ENCODE measurements around the gene ZNF74.

Gene ZNF74

DNA sequence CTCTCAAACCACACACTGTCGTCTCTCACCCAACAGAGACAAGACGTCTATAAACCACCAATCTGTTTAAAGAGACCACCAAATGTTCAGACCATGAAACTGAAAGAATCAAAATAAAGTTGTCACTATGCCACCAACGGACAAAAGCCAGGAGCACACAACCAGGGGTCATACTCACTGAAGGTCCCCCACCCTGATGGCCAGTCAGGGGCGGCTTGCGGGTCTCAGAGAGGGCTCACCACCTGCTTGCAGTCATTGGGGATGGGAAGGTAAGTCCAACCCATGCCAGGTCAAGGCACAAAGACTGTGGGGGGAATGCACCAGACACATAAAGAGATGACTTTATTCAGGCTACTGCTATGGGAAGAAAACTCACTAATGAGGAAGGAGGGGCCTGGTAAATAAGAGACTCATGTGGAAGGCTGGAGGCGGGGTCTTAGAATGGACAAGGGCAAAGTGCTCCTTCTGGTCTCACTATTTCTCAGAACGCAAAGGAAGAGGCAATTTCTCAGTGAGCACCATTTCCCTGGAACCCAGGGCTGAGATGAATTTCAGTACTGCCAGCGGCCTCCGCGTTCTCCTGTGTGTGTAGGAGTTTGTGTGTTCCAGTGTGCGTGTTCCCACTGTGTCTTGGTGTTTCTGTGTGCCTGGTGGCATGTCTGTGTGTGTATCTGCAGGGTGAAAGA lies 26.3 kb downstream of the ZNF74 start:
- no peak for DNase-seq (ENCODE audit: low spot score)

DNA sequence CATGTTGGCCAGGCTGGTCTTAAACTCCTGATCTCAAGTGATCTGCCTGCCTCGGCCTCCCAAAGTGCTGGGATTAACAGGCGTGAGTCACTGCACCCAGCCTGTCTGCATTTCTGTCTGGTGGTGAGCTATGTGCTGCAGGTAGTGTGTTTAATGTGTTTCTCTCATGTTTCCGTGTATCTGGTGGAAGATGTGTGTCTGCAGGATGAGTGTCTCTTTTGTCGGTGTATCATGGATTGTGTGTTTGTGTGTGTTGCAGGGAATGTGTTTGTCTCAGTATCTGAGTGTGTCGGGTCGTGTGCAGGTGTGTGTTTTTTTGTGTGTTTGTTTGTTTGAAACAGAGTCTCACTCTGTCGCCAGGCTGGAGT lies 27.5 kb downstream of the ZNF74 start:
- no peak for DNase-seq (ENCODE audit: low spot score)

DNA sequence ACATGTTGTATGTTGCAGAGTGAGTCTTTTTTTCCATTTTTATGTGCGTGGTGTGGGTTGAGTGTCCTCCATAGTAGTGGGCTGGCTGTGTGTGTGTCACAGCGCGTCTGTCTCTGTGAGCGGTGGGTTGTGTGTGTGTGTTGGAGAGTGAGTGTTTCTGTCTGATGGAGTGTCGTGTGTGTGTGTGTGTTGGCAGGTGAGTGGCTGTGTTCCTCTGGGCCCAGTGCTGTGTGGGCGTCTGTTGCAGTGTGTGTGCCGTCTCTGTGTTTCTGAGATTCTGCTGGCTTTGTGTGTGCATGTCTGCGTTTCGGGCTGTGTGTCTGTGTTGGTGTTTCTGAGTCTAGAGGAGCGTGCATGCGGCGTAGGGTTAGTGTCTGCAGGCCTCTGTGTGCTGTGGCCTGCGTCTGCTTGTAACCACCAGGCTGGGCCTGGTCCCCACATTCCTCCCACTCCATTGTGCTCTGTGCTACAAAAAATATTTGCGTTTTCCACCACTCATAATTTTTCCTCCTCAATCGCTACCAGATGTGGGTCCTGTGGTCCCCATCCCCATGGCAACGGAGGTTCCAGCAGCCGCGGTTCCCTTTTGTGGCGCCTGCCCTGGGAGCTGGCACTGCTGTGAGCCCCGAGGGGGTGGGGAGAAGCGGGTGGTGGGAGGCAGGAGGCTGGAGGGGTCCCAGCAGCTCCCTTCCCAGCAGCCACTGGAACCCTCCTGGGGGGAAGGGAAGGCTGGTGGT lies 28.5 kb downstream of the ZNF74 start:
- DNase-seq (ENCODE audit: low spot score), result no peak

DNA sequence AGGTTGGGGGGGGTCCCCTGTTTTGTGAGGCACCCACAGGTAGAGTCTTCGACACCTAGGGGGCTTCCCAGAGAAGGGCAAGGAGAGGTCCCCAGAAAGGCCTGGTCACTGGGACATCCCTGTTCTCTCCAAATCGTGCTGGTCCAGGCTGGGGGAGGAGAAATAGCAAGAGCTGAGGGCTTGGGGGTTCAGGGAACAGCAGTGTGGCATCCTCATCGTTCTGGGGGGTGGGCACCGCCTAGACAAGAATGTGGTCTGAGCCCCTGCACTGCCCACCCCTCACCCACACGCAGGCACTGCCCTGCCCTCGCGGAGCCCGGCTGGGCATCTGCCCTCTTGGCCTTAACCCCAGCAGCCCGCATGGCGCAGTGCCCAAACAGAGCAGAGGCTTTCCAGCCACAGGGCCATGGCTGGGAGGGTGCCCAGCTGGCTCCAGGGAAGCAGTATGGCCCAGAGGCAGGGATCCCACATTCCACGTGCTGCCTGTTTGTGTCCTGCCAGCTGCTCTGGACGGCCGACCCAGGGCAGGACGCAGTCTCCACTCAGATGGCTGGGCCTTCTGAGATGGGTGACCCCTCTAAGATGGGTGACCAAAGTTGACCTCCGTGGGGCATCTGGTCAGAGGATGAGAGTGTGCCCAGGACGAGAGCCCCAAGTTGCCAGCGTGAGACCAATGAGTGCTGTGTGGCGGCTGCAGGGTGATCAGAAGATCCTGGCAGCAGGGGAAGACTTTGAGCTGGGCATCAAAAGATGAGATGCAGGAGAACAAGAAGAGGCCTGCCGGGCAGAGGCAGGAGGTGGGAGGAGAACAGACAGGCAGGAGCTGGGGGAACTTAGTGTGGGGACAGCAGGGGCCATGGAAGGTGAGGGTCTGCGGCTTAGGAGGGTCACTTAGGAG lies 29.3 kb downstream of the ZNF74 start:
- DNase-seq (ENCODE audit: low spot score), result no peak

DNA sequence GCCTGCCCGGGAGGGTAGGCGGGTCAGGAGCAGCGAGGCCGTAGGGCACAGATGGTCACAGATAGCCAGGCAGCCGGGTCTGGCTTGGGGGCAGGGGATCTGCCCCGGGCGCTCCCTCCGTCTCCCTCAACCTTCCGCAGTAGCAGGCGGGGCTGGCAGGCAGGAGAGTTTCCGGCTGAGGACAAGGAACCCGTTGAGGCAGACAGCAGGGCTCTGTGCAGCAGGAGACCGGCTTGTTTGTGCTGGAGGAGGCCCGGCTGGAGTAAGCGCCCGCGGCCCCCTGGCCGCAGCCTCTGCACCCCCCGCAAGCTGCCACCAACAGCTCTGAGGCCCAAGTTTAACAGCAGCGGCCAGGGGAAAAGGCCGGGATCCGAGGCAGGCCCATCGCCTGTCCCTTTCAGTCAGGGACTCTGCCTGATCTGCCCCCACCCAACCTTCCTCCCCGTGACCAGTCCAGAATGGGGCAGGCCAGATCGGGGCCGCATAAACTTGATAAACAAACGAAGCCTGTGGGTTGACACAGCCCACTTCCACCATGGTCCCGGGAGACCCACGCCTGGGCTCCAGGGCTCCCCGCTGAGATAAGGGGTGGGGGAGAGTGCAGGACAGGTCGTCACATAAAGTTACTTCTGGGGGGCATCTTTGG lies 30.1 kb downstream of the ZNF74 start:
- DNase-seq (ENCODE audit: low spot score), result no peak

DNA sequence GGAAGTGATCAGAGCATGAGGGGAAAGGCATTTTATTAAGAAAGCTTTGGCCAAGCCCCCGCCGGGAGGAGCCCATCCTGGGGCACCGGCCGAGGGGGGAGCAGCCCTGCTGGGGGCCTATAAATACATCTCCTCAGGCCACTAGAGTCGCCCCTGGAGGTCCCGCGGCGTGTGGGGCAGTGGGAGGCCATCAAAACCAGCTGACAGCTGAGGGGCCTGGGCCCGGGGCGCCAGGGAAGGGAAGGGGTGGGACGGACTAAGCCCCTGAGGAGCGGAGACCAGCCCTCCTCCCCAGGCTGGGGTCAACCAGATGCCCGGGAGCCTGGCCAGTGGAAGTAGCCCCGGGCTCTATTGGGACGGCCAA lies 30.6 kb downstream of the ZNF74 start:
- no peak for DNase-seq (ENCODE audit: low spot score)

DNA sequence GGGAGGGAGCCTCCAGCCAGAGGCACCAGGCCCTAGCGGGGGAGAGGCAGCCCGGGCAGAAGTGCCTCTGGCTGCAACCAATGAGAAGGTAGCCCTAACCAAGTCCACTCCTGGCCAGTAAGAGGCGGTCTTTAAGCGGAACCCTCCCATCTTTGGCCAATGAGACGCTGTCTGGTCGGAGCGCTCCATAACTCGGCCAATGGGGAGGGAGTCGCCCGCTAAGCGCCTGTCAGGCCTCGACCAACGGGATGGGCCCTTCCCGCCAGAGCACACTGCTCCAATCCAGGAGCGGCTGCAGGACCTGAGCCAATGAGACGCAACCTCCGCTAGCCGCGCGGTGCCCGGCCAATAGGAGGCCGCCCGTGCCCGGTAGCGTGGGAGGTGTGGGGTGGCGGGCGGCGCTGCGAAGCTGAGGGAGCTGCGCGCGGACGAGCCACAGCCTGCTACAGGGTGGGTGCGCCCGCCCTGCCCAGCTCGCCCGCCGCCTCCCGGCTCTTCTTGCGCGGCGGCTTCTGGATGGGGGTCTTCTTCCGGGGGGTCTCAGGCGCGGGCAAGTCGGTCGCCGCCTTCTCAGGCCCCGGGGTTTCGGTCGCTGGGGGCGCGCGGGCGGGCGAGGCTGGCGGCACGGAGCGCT lies 31.1 kb downstream of the ZNF74 start:
- no peak for DNase-seq (ENCODE audit: low spot score)

DNA sequence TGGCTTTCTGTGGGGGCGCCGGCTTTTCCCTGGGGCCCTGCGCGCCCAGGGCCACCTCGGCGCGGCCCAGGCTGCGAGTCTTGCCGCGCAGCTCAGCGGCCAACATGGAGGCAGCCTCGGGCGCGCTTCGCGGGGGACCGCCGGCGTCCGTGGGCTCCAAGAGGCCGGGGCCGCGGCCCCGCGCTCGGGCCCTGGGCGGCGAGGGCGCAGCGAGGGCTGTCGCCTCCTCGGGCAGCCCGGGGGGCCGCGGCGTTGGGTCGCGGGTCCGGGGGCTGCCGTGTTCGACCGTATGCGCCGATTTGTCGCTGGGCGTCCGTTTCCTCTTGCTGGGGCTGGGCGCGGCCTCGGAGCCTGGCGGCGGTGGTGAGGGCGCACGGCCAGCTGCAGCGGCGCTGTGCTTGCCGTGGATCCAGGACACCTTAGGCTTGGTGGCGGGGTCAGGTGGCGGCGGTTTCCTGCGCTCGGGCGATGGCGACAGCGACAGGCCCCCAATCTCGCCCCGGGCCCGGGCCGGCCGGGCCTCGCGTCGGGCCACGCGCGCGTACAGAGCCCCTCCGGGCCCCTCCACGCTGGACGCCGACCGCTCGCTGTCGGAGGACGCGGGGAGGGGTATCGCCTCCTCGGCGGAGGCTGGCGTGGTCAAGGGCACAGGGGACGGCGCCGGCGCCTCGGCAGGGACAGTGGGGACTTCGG lies 31.8 kb downstream of the ZNF74 start:
- DNase-seq (ENCODE audit: low spot score), result peak; percentile 5

DNA sequence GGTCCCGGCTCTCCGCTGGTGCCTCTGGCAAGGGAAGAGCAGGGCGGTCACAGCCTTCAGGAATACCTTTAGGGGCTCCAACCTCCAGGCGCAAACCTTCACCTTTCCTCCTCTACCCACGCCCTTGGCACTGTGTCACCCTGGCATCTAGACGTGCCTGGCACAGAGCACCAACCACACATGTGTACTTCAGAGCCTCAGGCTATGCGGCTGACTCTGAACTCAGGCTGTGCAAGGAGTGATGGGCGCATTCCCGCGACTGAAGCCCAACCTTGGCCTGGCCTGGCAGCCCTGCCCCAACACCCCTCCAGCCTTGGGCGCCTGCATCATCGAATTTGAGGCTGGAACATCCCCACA lies 32.3 kb downstream of the ZNF74 start:
- DNase-seq (ENCODE audit: low spot score), result peak; percentile 2

DNA sequence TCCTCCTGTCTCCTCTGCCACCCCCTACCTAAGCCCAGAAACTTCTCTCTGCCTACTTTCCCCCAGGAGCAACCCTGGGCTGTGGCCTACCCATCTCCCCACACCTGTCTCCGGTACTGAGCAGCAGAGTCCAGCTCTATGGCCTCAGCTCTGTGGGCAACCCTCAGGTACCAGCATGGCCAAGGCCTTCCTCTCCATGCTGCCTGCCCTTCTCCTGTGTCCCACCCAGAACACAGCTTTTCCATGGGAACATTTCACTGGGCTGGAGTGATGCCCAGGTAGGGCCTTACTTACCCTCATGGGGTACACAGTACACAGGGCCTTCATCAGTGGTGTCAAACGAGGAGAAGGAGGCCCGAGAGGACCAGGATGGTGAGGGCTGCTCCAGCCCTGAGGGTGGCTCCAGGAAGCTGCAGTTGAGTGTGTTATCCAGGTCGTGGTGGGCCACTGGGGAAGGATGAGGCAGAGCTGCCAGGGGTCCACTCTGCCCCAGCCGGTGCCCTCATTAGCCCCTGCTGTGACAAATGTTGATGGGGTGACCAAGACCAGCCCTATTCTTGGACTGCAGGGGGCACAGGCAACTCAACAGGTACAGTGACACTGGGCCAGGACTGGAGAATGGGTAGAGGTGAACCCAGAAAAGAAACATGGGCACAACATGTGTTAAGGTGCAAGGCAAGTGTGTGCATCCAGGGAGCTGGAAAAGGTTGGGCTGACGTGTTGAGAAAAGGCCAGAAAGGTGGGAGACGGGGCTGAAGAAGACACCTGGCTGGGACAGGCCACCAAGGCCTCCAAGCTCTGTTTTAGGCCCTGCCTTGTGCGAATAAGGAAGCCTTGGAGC lies 33.4 kb downstream of the ZNF74 start:
- no peak for DNase-seq (ENCODE audit: low spot score)

DNA sequence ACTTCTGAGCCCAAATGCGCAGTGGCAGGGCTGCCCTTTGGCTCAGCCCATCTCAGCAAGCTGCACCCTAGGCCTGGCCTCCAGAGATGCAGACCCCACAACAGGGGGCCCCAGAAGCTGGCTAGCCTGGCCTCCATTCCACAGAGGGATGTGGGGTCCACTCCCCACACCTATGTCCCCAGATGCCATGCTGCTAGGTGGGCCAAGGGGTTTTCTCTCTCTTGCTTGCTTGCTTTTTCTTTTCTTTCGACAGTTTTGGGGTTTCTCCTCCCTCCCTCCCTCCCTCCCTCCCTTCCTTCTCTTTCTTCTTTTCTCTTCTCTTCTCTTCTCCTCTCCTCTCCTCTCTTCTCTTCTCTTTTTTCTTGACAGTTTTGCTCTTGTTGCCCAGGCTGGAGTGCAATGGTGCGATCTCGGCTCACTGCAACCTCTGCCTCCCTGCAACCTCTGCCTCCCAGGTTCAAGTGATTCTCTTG lies 34.0 kb downstream of the ZNF74 start:
- no peak for DNase-seq (ENCODE audit: low spot score)

DNA sequence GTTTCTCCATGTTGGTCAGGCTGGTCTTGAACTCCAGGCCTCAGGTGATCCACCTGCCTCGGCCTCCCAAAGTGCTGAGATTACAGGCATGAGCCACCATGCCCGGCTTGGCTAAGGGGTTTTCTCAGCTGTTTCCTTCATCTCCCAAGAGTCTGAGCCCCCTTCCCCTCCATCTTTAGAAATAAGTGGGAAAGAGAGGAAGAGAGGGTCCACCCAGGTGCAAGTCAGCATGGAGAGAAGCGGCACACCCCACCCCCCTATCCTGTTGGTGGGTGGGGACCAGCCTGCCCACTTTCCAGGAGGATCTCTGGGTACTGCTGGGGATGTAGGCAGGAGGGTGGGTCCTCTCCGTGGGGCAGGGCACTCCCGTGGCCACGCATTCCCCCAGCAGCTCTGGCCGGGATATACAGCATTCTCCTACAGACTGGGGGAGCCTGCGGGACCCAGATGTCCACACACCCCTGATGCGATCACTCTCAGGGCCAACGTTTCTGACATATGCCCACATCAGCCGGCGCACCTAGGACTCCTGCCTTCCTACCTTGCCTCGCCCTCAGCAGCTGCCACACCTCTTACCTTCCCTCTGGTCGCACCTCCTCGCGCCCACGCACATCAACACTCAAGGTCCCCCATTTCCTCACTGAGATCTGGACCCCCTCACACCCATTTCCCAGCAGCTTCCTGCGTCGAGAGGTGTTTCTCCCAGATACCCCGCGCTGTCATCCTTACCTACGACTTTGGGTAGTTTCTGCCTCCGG lies 34.7 kb downstream of the ZNF74 start:
- DNase-seq (ENCODE audit: low spot score), result no peak

DNA sequence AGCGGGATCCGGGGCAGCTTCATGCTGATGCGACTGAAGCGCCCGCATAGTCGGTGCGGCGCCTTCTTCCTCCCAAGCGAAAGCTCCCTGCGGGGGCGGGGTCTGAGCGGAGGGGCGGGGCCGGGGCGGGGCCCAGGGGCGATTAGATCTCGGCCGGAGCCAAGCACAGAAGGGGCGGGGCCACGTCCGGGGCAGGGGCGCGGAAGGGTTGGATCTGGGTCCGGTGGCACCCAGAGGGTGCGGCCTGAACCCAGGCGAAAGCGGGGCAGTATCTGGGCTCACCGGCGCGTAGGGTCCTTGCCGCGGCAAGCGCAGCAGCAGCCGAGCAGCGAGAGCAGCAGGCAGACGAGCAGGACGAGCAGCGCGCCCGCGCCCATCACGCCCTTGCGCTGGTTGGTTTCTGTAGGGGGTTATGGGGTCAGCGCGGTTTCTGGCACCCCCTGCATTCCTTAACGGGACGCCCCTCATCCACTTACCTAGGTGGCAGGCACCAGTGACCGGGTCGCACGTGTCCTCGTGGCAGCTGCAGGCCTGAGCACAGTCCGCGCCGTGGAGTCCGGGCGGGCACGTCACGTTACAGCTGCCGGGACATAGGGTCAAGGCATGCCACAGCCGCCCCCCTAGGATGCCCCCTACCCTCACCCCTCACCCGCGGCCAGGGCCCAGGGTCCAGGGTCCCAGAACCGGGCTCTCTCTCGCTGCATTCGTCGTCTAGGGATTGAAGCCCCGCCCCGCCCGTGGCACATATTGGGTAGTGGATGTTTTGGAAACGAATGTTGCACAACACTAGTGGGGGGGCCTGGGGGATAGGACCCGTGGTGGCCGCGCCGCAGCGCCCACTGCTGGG lies 35.5 kb downstream of the ZNF74 start:
- DNase-seq (ENCODE audit: low spot score), result peak; percentile 91

DNA sequence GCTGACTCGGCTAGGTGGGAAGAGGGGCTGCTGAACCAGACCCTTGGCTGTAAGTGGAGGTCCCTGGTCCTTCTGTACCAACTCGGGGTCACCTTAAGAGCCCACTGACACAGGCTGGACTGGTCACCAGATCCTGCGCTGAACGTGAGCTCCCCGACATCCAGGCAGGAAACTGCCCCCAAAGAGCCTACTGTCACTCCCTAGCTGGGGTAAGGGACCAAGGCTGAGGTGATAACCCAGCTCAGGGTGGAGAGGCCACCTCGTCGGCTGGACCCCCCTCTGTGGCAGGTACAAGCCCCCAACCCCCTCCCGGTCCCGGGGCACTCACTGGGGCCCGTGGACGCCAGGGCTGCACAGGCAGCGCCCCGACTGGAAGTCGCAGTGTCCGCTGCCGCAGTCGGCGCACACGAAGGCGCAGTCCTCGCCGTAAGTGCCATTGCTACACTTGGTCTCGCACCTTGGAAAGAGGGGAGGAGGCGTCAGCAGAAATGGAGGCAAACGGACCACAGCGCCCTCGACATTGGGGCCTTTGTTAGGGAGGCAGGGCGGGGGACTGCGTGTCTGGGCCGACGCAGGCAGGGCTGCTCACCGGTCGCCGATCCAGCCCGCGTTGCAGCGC lies 36.3 kb downstream of the ZNF74 start:
- DNase-seq (ENCODE audit: low spot score), result peak; percentile 18

DNA sequence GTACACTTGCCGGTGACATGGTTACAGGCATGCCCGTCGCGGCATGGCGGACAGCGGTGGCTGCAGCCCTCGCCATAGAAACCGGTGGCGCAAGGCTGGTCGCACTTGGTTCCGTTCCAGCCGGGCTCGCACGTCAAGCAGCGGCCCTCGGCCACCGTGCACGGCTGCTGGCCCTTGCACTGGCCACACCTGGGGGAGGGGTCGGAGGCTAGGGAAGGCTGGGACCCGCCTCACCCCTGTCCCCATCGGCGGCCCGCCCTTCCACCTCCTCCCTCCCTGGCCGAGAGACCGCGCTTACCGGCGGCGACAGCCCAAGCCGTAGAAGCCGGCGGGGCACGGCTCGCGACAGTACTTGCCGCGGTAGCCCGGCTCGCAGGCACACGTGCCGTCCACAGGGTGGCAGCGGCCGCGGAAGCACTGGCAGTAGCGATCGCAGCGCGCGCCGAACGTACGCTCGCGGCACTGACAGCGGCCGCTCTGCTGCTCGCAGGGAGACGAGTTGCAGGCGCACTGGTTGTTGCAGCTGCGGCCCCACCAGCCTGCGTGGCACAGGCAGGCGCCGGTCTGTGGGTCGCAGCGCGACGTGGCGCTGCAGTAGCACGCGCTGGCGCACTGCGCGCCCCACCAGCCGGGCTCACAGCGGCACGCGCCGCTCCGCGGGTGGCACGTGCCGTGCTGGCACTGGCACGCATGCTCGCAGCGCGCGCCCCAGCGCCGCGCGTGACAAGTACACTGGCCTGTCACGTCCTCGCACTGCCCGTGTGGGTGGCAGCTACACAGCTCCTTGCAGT lies 37.0 kb downstream of the ZNF74 start:
- peak; percentile 79 for DNase-seq (ENCODE audit: low spot score)

DNA sequence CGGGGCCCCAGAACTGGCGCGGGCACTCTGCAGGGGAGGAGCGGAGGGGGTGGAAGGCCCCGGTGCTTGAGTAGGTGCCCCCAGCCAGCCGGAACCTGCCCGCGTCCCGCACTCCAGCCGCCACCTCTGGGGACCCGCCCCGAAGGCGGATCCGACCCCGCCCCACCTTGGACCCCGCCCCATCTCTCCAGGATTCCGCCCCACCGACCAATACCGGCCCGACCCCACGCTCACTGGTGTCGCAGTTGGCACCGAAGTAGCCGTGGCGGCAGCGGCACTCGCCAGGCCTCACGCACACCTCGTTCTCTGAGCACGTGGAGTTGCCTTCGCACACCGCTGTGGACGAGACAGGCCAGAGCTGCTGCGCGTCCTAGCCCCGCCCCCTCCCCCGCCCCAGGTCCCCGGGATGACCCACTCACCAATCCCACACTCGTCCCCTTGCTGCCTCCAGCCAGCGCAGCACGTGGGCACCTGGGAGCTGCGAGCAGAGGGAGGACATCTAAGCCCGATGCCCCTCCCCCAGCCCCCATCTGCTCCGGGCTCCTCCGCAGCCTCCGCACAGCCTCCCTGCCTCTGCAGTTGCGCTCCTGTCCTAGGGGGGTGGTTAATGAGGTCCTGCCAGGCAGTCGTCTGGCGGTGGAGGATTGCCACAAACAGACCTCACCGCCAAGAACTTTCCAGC lies 37.7 kb downstream of the ZNF74 start:
- no peak for DNase-seq (ENCODE audit: low spot score)

DNA sequence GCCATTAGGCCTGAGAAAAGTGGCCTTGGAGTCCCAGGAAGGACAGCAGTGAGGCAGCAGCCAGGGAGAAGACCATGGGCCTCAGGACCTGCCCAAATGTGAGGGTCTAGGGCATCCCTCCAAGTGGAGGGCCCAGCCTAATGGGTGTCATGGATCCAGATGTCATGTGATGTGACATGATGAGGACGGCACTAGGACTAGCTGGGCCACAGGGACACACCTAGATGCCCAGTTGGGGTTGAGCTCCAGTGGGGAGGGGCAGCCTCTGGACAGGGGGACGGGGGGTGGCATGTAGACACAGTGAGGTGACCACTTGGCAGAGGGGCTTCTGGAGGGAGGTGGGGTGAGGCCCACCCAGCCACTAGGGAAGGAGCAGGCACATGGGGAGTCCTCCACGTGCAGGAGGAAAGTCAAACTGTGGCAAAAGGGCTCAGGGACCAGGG lies 38.3 kb downstream of the ZNF74 start:
- no peak for DNase-seq (ENCODE audit: low spot score)

Measured in germinal center (tissue), 1 donor.